Prostate gland (tissue), 2 donors: Measurements from ENCODE around the gene FXYD1.

Source experiments
- POLR2A ChIP-seq: fragments of 450-650 bp; IDR thresholded peaks from one replicate; pipeline ENCODE4 v1.6.1; 2016; ENCODE audit warnings: antibody characterized with exemption, mild to moderate bottlenecking
- POLR2AphosphoS5 ChIP-seq: sonication (generic); formaldehyde crosslinking; IDR thresholded peaks from one replicate; pipeline ENCODE4 v1.6.1; 2017; ENCODE audit warnings: antibody characterized with exemption
- TF ChIP-seq, protein P1 (sequence below), 4 experiments: fragments of 200-600 bp in 2 of 4; fragments of 450-650 bp in 2 of 4; sonication (generic) in 2 of 4; IDR thresholded peaks; 1 replicate in 3 of 4; 2 replicates in 1 of 4; pipeline ENCODE4 v1.5.1; 2016 to 2019; ENCODE audit warnings: antibody characterized with exemption in 4 of 4, mild to moderate bottlenecking in 2 of 4, moderate library complexity in 2 of 4

DNA sequence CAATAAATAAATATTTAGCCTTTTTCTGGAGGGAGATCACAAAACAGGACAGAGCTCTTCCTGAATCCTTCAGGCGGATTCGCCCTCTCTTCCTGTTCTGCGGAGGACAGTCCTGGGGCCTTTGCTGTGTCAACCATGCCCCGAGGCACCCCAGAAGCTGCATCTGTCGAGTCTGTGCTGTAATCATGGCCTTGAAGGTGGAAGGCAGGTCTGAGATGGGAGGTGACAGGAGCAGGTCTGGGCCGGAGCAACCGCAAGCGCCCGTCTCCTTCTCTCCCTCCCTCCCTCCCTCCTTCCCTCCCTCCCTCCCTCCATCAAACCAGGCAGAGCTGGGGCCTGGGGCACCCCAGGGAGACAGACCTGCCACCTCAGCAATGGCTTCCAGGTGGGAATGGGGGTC, 27.6 kb upstream of the FXYD1 start:
- TF ChIP-seq POLR2A (no peak), POLR2AphosphoS5 (no peak)
- TF ChIP-seq, protein P1, sequence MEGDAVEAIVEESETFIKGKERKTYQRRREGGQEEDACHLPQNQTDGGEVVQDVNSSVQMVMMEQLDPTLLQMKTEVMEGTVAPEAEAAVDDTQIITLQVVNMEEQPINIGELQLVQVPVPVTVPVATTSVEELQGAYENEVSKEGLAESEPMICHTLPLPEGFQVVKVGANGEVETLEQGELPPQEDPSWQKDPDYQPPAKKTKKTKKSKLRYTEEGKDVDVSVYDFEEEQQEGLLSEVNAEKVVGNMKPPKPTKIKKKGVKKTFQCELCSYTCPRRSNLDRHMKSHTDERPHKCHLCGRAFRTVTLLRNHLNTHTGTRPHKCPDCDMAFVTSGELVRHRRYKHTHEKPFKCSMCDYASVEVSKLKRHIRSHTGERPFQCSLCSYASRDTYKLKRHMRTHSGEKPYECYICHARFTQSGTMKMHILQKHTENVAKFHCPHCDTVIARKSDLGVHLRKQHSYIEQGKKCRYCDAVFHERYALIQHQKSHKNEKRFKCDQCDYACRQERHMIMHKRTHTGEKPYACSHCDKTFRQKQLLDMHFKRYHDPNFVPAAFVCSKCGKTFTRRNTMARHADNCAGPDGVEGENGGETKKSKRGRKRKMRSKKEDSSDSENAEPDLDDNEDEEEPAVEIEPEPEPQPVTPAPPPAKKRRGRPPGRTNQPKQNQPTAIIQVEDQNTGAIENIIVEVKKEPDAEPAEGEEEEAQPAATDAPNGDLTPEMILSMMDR (IDR thresholded peaks at IDR 0.05): no peak
